Measurements from ENCODE around the gene DMD. TPM values are rescaled to one million over a fixed set of nuclear protein-coding genes. Genes with fewer than 3 reads are reported as not detected.

Gene DMD
- total RNA-seq, 1 experiment from 2014 or later = 19.3 TPM

DNA sequence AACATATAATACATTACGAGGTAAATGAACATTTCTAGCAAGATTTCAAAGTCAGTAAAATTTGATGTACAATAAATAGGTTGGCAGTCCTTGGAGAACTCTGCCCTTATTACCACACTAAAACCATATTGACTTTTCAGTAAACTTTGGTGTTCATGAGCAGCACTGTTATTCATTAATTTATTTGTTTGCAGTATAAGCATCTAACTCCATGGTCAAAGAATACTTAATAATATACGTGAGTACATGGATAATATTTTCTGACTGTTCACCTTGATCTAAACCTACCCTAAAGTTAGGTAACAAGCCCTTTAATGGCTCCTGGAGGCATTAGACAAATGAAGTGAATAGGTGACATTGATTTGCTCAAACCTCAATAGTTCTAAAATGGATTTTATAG, 1322.3 kb downstream of the DMD start:
- intact Hi-C loops (cut with micrococcal nuclease) = no loop called here
- no peaks in the 10 kb centered on the region for H3K9me3 Mint-ChIP-seq (ENCODE audit: unreplicated experiment)
- BruUV-seq (replicated peaks) = no TSS peak
- no peak for DNase-seq (ENCODE audit: unreplicated experiment)
- H3K36me3 Mint-ChIP-seq (ENCODE audit: insufficient read depth, unreplicated experiment) = no peaks in the 10 kb centered on the region
- CTCF ChIA-PET = no interaction called here
- H3K27ac Mint-ChIP-seq (ENCODE audit: low read depth, unreplicated experiment) = no peak overlapping the region
- POLR2A ChIA-PET = no interaction called here
- H3K4me1 Mint-ChIP-seq (ENCODE audit: insufficient read depth, unreplicated experiment) = no peaks in the 10 kb centered on the region
- TF ChIP-seq, protein P1, sequence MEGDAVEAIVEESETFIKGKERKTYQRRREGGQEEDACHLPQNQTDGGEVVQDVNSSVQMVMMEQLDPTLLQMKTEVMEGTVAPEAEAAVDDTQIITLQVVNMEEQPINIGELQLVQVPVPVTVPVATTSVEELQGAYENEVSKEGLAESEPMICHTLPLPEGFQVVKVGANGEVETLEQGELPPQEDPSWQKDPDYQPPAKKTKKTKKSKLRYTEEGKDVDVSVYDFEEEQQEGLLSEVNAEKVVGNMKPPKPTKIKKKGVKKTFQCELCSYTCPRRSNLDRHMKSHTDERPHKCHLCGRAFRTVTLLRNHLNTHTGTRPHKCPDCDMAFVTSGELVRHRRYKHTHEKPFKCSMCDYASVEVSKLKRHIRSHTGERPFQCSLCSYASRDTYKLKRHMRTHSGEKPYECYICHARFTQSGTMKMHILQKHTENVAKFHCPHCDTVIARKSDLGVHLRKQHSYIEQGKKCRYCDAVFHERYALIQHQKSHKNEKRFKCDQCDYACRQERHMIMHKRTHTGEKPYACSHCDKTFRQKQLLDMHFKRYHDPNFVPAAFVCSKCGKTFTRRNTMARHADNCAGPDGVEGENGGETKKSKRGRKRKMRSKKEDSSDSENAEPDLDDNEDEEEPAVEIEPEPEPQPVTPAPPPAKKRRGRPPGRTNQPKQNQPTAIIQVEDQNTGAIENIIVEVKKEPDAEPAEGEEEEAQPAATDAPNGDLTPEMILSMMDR (IDR thresholded peaks at IDR 0.05; ENCODE audit: unreplicated experiment) = no peak
- no peak overlapping the region for H3K4me3 Mint-ChIP-seq (ENCODE audit: unreplicated experiment)
- H3K27me3 Mint-ChIP-seq (ENCODE audit: insufficient read depth, unreplicated experiment) = peaks cover 48% of the 10 kb centered on the region

DNA sequence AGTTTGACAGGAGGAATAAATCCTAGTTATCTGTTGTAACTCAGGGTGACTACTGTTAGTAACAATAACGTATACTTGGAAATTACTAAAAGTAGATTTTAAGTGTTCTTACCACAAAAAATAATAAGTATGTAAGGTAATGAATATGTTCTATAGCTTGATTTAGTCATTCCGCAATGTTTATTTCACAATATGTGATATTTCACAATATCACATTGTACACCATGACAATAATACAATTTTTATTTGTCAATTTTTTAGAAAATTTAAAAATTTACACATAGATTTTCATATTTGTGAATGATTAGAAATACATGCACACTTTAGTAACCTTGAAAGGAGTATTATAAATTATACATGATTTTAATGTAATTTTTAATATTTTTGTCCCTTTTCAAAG, 1326.8 kb downstream of the DMD start:
- intact Hi-C loops (cut with micrococcal nuclease) = no loop called here
- H3K27ac Mint-ChIP-seq (ENCODE audit: low read depth, unreplicated experiment) = no peak overlapping the region
- CTCF ChIA-PET = no interaction called here
- no peaks in the 10 kb centered on the region for H3K4me1 Mint-ChIP-seq (ENCODE audit: insufficient read depth, unreplicated experiment)
- DNase-seq (ENCODE audit: unreplicated experiment) = no peak
- no peaks in the 10 kb centered on the region for H3K9me3 Mint-ChIP-seq (ENCODE audit: unreplicated experiment)
- H3K4me3 Mint-ChIP-seq (ENCODE audit: unreplicated experiment) = no peak overlapping the region
- peaks cover 42% of the 10 kb centered on the region for H3K27me3 Mint-ChIP-seq (ENCODE audit: insufficient read depth, unreplicated experiment)
- TF ChIP-seq, protein P1 (IDR thresholded peaks at IDR 0.05; ENCODE audit: unreplicated experiment) = no peak
- BruUV-seq (replicated peaks) = no TSS peak
- H3K36me3 Mint-ChIP-seq (ENCODE audit: insufficient read depth, unreplicated experiment) = no peaks in the 10 kb centered on the region
- POLR2A ChIA-PET = no interaction called here

DNA sequence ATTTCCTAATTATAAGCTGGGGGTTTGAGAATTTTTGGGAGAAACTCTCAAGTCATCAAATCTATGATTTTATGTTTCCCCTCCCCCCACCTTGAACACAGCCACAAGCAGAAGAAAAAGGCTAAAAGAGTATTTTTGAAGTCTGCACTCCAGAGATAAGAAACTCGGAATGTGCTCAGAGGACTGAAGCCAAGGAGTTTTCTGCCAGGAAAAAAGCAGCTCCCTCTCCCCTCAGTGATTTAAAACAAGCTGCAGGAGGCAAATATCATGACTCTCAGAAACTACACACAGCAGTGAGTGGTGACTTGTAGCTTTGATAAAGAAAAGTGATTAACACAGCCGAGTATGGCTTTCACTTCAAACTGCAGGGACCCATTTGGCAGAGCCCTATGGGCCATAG, 1339.3 kb downstream of the DMD start:
- no TSS peak for BruUV-seq (replicated peaks)
- Mint-ChIP-seq H3K27me3 (ENCODE audit: insufficient read depth, unreplicated experiment) (peaks cover 39% of the 10 kb centered on the region), H3K36me3 (ENCODE audit: insufficient read depth, unreplicated experiment) (no peaks in the 10 kb centered on the region), H3K9me3 (ENCODE audit: unreplicated experiment) (no peaks in the 10 kb centered on the region), H3K27ac (ENCODE audit: low read depth, unreplicated experiment) (no peak overlapping the region), H3K4me1 (ENCODE audit: insufficient read depth, unreplicated experiment) (no peaks in the 10 kb centered on the region), H3K4me3 (ENCODE audit: unreplicated experiment) (no peak overlapping the region)
- ChIA-PET POLR2A (no interaction called here), CTCF (interaction anchor here (1.4 kb wide), 1 partner anchor 53 kb away, joined by 3 read pairs; no protein-coding TSS in a partner anchor)
- intact Hi-C loops (cut with micrococcal nuclease) = no loop called here
- TF ChIP-seq, protein P1 (IDR thresholded peaks at IDR 0.05; ENCODE audit: unreplicated experiment) = no peak
- DNase-seq (ENCODE audit: unreplicated experiment) = no peak

DNA sequence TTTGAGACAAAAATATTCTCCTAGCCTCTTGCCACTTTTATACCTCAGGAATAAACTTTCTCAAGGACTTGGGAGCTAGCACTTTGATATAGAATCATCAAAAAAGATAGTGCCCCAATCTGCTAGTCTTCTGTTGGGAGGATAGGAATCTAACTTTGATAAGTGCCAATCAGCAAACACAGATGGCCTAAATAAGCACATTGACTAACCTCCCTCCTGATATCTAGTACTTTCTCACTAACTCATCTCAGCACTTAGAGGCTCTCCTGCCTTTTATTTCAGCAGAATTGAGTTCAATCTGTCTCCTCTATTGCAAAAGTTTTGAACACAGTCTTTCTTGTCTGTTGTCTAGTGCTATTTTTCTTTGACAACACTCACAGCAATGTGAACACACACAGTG, 1341.1 kb downstream of the DMD start:
- no peaks in the 10 kb centered on the region for H3K4me1 Mint-ChIP-seq (ENCODE audit: insufficient read depth, unreplicated experiment)
- no peaks in the 10 kb centered on the region for H3K9me3 Mint-ChIP-seq (ENCODE audit: unreplicated experiment)
- no peak overlapping the region for H3K4me3 Mint-ChIP-seq (ENCODE audit: unreplicated experiment)
- no TSS peak for BruUV-seq (replicated peaks)
- DNase-seq (ENCODE audit: unreplicated experiment) = no peak
- H3K27me3 Mint-ChIP-seq (ENCODE audit: insufficient read depth, unreplicated experiment) = peaks cover 56% of the 10 kb centered on the region
- TF ChIP-seq, protein P1 (IDR thresholded peaks at IDR 0.05; ENCODE audit: unreplicated experiment) = no peak
- no peaks in the 10 kb centered on the region for H3K36me3 Mint-ChIP-seq (ENCODE audit: insufficient read depth, unreplicated experiment)
- intact Hi-C loops (cut with micrococcal nuclease) = no loop called here
- POLR2A ChIA-PET = no interaction called here
- CTCF ChIA-PET = no interaction called here
- no peak overlapping the region for H3K27ac Mint-ChIP-seq (ENCODE audit: low read depth, unreplicated experiment)

Measured in MCF 10A (cell line).